ENCODE data around the gene SLC9A7. TPM values are rescaled to one million over a fixed set of nuclear protein-coding genes. Genes with fewer than 3 reads are reported as not detected.
A peak's percentile ranks its signal among the peaks of the same experiment; 100 is the strongest.

The SLC9A7 gene
- total RNA-seq: 1.9 TPM
- long read RNA-seq, full-length matches to known transcripts: 1 of 7 reads
- long read RNA-seq, partial matches to known transcripts: 1 of 7 reads
- long read RNA-seq, other reads (novel, unspliced or antisense): 5 of 7 reads

DNA sequence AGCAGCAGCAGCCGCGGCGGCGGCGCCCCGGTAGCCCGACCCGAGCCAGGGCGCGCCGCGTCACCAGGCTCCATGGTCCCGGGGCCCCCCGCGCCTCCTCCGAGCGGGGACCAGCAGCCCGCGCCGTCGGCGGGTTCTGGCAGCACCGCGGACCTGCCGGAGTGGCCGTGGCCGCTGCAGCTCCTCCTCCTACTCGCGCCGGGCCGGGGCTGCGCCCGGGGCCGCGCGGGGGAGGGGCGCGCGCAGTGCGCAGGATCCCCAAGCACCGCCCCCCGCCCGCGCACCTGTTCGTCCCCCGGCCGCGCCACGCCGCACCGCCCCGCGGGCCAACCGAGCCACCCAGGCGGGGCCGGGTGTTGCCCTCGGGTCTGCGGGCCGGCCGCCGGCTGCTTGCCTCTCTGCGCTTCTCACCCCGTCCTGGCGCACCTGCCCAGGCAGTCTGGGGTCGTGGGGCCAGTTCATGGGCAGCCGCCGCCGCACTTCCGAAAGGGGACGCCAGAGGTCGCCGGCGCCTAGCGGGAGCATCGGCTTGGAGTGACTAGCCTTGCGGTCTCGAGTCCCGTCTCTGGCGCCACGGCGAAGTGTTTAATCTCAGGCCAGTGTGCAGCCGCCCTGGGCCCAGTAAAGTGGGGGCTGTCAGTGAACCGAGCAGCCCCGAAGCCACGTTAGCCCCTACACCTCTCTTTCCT lies at the start of gene SLC9A7:
TSS of gene SLC9A7 (minus strand) at position 163 of the 689 bp plus-strand sequence. CDS start at position 74, 89 bp downstream.
- peak within 1 kb of the TSS; percentile 66 for H3K4me3 ChIP-seq
- H3K27ac ChIP-seq (replicated peaks): no peak within 1 kb of the TSS
- DNase-seq: peak; percentile 63
- peaks cover 4% of the 10 kb centered on the region for H3K27me3 ChIP-seq (ENCODE audit: low read depth)
- TF ChIP-seq, protein P1, sequence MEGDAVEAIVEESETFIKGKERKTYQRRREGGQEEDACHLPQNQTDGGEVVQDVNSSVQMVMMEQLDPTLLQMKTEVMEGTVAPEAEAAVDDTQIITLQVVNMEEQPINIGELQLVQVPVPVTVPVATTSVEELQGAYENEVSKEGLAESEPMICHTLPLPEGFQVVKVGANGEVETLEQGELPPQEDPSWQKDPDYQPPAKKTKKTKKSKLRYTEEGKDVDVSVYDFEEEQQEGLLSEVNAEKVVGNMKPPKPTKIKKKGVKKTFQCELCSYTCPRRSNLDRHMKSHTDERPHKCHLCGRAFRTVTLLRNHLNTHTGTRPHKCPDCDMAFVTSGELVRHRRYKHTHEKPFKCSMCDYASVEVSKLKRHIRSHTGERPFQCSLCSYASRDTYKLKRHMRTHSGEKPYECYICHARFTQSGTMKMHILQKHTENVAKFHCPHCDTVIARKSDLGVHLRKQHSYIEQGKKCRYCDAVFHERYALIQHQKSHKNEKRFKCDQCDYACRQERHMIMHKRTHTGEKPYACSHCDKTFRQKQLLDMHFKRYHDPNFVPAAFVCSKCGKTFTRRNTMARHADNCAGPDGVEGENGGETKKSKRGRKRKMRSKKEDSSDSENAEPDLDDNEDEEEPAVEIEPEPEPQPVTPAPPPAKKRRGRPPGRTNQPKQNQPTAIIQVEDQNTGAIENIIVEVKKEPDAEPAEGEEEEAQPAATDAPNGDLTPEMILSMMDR (IDR thresholded peaks at IDR 0.05; ENCODE audit: borderline replicate concordance): peak; percentile 82
- intact Hi-C loops (cut with micrococcal nuclease): no loop called here
- H3K4me1 ChIP-seq: peaks cover 5% of the 10 kb centered on the region
- no peaks in the 10 kb centered on the region for H3K36me3 ChIP-seq
- no peaks in the 10 kb centered on the region for H3K9me3 ChIP-seq (replicated peaks)

GRCh38 chrX:46805270-46805669 lies 46.4 kb upstream of the SLC9A7 start:
- Histone ChIP-seq H3K9me3 (replicated peaks) (no peaks in the 10 kb centered on the region), H3K27ac (replicated peaks) (no peak overlapping the region), H3K36me3 (no peaks in the 10 kb centered on the region), H3K4me3 (no peak overlapping the region), H3K27me3 (ENCODE audit: low read depth) (no peaks in the 10 kb centered on the region), H3K4me1 (no peaks in the 10 kb centered on the region)
- intact Hi-C loops (cut with micrococcal nuclease): no loop called here
- TF ChIP-seq, protein P1 (IDR thresholded peaks at IDR 0.05; ENCODE audit: borderline replicate concordance): no peak
- no peak for DNase-seq

DNA sequence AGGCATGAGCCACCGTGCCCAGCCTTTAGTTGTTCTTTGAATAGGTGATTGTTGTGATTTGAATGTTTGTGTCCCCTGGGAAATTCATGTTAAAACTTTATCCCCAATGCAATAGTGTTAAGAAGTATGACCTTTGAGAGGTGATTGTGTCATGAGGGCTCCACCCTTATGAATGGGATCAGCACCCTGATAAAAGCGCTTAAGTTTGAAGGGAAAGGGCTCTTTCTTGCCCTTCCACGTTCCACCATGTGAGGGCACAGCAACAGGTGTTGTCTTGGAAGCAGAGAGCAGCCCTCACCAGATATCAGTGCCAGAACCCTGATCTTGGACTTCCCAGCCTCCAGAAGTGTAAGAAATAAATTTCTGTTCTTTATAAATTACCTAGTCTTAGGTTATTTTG lies 44.2 kb upstream of the SLC9A7 start:
- H3K4me1 ChIP-seq: no peaks in the 10 kb centered on the region

DNA sequence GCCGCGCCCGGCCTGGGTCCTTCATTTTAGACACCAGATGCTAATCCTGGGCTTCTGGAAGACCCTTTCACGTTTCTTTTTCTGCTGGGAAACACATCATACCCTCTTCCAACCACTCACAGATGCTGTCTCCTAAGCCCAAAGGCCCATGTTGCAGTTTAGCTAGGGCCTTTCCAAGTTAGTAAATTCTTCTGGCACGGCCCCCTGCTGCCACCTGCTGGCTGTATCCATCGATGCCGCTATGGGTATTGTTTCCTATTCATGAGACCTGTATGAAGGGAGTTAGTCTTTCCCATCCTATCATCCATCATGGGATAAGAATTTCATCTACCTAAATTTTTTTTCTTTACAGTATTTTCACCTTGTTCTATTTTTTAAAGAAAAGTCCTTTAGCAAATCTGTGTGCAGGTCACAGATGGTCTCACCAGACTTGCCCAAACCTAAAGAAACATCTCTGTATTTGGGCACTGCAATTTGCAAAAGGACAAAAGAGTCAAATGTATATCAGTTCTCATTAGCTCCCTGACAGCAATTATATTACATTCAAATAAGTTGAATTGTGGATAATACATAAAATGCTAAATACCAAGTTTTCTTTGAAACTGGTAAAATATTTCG lies 37.8 kb upstream of the SLC9A7 start:
- TF ChIP-seq, protein P1 (IDR thresholded peaks at IDR 0.05; ENCODE audit: borderline replicate concordance): peak; percentile 74
- no peaks in the 10 kb centered on the region for H3K27me3 ChIP-seq (ENCODE audit: low read depth)
- H3K36me3 ChIP-seq: no peaks in the 10 kb centered on the region
- H3K9me3 ChIP-seq (replicated peaks): no peaks in the 10 kb centered on the region
- no peak overlapping the region for H3K27ac ChIP-seq (replicated peaks)
- no peaks in the 10 kb centered on the region for H3K4me1 ChIP-seq
- DNase-seq: peak; percentile 69
- no peak overlapping the region for H3K4me3 ChIP-seq
- intact Hi-C loops (cut with micrococcal nuclease): no loop called here

More for the DNA sequence above, 44.2 kb upstream of the SLC9A7 start:
- DNase-seq: no peak
- TF ChIP-seq, protein P1 (IDR thresholded peaks at IDR 0.05; ENCODE audit: borderline replicate concordance): no peak
- intact Hi-C loops (cut with micrococcal nuclease): no loop called here
- Histone ChIP-seq H3K27me3 (ENCODE audit: low read depth) (no peaks in the 10 kb centered on the region), H3K9me3 (replicated peaks) (no peaks in the 10 kb centered on the region), H3K4me3 (no peak overlapping the region), H3K36me3 (no peaks in the 10 kb centered on the region), H3K27ac (replicated peaks) (no peak overlapping the region)

GRCh38 chrX:46793386-46794143 lies 34.6 kb upstream of the SLC9A7 start:
- intact Hi-C loops (cut with micrococcal nuclease): no loop called here
- Histone ChIP-seq H3K36me3 (no peaks in the 10 kb centered on the region), H3K27me3 (ENCODE audit: low read depth) (no peaks in the 10 kb centered on the region), H3K4me1 (no peaks in the 10 kb centered on the region), H3K27ac (replicated peaks) (no peak overlapping the region), H3K9me3 (replicated peaks) (no peaks in the 10 kb centered on the region), H3K4me3 (no peak overlapping the region)
- TF ChIP-seq, protein P1 (IDR thresholded peaks at IDR 0.05; ENCODE audit: borderline replicate concordance): no peak
- no peak for DNase-seq
